ENCODE measurements around the gene VILL. TPM values are rescaled to one million over a fixed set of nuclear protein-coding genes. Genes with fewer than 3 reads are reported as not detected.

VILL gene
- total RNA-seq, 2 donors from 2014 or later = 3.6 to 10.4 TPM

DNA sequence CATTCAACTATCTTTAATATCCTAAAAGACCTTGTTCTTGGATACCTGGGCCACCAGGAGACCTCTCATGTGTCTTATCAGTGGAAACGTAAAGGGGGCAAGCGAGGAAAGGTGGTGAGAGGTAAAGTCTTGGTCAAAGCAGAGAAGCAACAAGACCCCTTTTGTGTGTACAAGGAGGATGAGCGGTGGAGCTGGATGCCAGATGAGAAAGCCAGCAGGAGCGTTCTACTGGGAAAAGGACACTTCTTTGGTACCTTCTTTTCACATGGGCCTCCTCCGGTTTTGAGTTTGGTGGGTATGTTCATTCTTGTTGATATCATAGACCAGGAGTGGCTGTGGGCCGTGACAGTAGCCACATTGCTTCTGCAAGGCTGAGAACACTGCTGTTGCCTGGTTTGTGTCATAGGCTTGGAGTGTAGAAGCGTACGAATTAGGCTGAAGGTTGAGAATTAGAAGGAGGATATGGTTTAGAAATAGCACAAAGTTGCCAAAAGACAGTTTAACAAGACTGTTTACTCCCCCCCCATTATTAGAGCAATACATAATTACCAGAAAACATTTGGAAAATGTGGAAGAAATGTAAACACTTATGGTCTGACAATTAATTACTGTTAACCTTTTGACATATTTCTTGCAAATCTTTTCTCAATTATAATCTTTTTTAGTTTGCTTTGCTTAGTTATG is 46.8 kb upstream of the VILL start:
- H3K36me3 ChIP-seq (replicated peaks in 1 of 2; ENCODE audit: insufficient read depth in 1 of 2, low read depth in 2 of 2) = no peaks in the 10 kb centered on the region
- intact Hi-C loops (cut with DNase I) = no loop called here
- ATAC-seq (peak; percentile 25), DNase-seq (peak in 1 of 4 donors; percentile 24)
- no peaks in the 10 kb centered on the region for H3K27me3 ChIP-seq
- H3K9me3 ChIP-seq = no peaks in the 10 kb centered on the region
- H3K4me3 ChIP-seq = no peak overlapping the region
- no peak for TF ChIP-seq POLR2A (IDR thresholded peaks at IDR 0.05)
- TF ChIP-seq, protein P1, sequence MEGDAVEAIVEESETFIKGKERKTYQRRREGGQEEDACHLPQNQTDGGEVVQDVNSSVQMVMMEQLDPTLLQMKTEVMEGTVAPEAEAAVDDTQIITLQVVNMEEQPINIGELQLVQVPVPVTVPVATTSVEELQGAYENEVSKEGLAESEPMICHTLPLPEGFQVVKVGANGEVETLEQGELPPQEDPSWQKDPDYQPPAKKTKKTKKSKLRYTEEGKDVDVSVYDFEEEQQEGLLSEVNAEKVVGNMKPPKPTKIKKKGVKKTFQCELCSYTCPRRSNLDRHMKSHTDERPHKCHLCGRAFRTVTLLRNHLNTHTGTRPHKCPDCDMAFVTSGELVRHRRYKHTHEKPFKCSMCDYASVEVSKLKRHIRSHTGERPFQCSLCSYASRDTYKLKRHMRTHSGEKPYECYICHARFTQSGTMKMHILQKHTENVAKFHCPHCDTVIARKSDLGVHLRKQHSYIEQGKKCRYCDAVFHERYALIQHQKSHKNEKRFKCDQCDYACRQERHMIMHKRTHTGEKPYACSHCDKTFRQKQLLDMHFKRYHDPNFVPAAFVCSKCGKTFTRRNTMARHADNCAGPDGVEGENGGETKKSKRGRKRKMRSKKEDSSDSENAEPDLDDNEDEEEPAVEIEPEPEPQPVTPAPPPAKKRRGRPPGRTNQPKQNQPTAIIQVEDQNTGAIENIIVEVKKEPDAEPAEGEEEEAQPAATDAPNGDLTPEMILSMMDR (IDR thresholded peaks at IDR 0.05) = no peak
- H3K27ac ChIP-seq = peak overlapping the region in 2 of 4 donors; percentile 62
- WGBS, 2 donors = 76 to 83% methylated on average over 8 of the region's 8 CpGs
- peaks cover 43% of the 10 kb centered on the region for H3K4me1 ChIP-seq

DNA sequence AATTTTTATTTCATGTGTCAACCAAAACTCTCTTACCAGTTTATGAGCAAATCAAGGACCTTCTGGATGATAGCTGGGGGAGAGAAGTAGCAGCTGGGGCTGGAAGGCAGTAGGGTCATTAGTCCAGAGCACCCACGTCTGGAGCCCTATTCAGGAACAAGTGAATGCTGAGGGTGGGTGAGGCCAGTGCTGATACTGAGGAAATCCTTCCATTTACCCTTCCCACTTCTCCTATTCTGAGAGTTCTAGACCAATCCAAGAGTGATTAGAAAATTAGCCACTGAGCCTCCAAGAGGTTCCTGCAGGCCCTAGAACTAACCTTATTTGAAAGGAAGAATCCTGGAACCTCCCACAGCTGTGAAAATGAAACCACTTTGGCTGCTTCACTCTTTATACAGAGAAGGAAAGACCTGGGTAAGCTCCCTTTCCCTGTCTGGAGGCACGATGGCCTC is 46.2 kb upstream of the VILL start:
- TF ChIP-seq, protein P1 (IDR thresholded peaks at IDR 0.05) = no peak
- TF ChIP-seq POLR2A (IDR thresholded peaks at IDR 0.05) = no peak
- DNase-seq (no peak), ATAC-seq (peak; percentile 47)
- intact Hi-C loops (cut with DNase I) = no loop called here
- WGBS, 2 donors = 17 to 38% methylated on average over 2 of the region's 2 CpGs
- H3K36me3 ChIP-seq (replicated peaks in 1 of 2; ENCODE audit: insufficient read depth in 1 of 2, low read depth in 2 of 2) = no peaks in the 10 kb centered on the region
- no peak overlapping the region for H3K4me3 ChIP-seq
- no peaks in the 10 kb centered on the region for H3K27me3 ChIP-seq
- H3K4me1 ChIP-seq = peaks cover 43% of the 10 kb centered on the region
- H3K27ac ChIP-seq = peak overlapping the region in 3 of 4 donors; percentile 39 to 62 (median 62)
- no peaks in the 10 kb centered on the region for H3K9me3 ChIP-seq

DNA sequence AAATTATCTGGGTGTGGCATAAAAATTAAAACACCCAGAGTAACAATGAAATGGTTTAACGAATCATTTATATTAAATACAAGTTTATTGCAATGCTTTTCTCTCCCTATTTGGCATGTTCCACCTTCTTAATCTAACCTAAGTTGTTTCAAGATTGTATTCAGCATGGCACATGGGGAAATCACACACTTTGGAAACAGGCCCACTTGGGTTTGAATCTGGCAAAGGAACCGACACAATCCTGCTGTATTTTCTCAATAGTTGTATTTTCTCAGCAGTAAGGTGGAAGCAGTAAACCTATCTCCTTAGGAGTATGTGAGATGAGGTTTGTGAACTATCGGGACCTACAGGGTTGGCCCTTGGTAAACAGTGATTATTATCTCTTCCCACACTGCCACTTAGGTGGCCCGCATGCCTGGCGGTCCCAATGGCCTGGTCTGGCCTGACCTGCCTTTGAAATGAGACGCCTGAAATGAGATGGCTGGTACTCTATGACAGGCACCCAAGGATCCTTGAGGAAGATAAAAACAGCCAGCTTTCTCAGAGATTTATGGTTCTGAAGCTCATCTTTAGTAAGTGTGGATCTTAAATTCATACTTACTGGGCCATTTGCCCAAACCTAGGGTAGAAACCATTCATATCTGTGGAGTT is 45.3 kb upstream of the VILL start:
- DNase-seq = no peak
- TF ChIP-seq, protein P1 (IDR thresholded peaks at IDR 0.05) = no peak
- TF ChIP-seq POLR2A (IDR thresholded peaks at IDR 0.05) = no peak
- H3K27me3 ChIP-seq = no peaks in the 10 kb centered on the region
- intact Hi-C loops (cut with DNase I) = no loop called here
- 50 to 59% methylated on average over 6 of the region's 6 CpGs for WGBS, 2 donors
- H3K27ac ChIP-seq = peak overlapping the region; percentile 39 to 62 (median 52)
- no peak overlapping the region for H3K4me3 ChIP-seq
- no peak for ATAC-seq
- no peaks in the 10 kb centered on the region for H3K36me3 ChIP-seq (replicated peaks in 1 of 2; ENCODE audit: insufficient read depth in 1 of 2, low read depth in 2 of 2)
- peaks cover 43% of the 10 kb centered on the region for H3K4me1 ChIP-seq
- no peaks in the 10 kb centered on the region for H3K9me3 ChIP-seq

DNA sequence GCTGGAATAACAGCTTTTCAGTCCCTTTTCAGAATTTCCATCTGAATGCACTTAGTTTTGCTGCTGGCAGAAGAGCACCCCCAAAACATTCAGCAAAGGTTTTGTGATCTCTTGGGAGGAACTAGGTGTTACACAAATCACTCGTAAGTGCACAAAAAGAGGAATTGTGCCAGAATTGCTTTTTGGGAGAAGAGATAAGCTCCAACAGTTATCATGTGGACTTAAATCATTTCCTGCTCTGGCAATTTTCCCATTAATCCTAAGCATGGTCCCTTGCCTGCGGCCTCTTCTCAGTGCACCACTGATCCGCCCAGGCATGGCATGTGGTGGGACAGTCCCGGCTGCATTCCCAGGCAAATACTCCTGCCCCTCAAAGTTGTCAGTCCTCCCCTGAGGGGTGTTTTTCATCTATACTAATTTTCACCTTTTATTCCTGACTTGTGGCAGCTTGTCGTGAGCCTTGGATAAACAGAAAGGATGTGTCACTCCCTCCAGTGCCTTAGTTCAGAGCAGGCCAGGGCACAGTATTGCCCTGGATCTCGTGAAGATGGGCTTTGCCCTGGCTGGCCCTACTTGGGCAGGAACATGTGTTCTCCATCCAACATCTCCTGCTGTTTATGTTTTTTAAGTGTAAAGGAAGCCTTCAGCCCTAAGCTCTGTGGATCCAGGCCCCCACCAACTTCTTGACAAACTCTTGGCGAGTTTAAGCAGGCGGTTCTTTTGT is 44.6 kb upstream of the VILL start:
- DNase-seq (no peak), ATAC-seq (peak; percentile 45)
- TF ChIP-seq, protein P1 (IDR thresholded peaks at IDR 0.05) = no peak
- TF ChIP-seq POLR2A (IDR thresholded peaks at IDR 0.05) = no peak
- Histone ChIP-seq H3K4me1 (peaks cover 43% of the 10 kb centered on the region), H3K27me3 (no peaks in the 10 kb centered on the region), H3K4me3 (no peak overlapping the region), H3K36me3 (replicated peaks in 1 of 2; ENCODE audit: insufficient read depth in 1 of 2, low read depth in 2 of 2) (no peaks in the 10 kb centered on the region), H3K27ac (peak overlapping the region; percentile 32 to 62 (median 40)), H3K9me3 (no peaks in the 10 kb centered on the region)
- 57 to 59% methylated on average over 8 of the region's 8 CpGs for WGBS, 2 donors
- intact Hi-C loops (cut with DNase I) = no loop called here

Data from body of pancreas (tissue), 4 donors.